Parathyroid adenoma (tissue), 2 donors: Measurements from ENCODE around the gene GARRE1.
"Not testable (repeated sequence)": the region's sequence is repeated elsewhere in the genome, so short reads cannot be mapped to it uniquely, and the experiment has no call there.

Experiments used
- H2AFZ ChIP-seq: fragments of 300-600 bp; sonication (generic); one replicate; pipeline ENCODE4 v1.7.0; 2017; ENCODE audit warnings: antibody characterized with exemption, mild to moderate bottlenecking
- H3K27ac ChIP-seq: fragments of 300-600 bp; sonication (generic); one replicate; pipeline ENCODE4 v1.7.0; 2017
- H3K27me3 ChIP-seq: fragments of 300-600 bp; sonication (generic); one replicate; pipeline ENCODE4 v1.7.0; 2017; ENCODE audit warnings: low read length; ENCODE audit not compliant: control insufficient read depth, insufficient read depth
- H3K36me3 ChIP-seq: fragments of 300-600 bp; sonication (generic); one replicate; pipeline ENCODE4 v1.7.0; 2017; ENCODE audit warnings: low read length; ENCODE audit not compliant: control insufficient read depth, insufficient read depth
- H3K4me1 ChIP-seq: fragments of 300-600 bp; sonication (generic); one replicate; pipeline ENCODE4 v1.7.0; 2017; ENCODE audit warnings: control low read depth
- H3K4me2 ChIP-seq: fragments of 300-600 bp; sonication (generic); one replicate; pipeline ENCODE4 v1.7.0; 2017; ENCODE audit warnings: low read length
- H3K4me3 ChIP-seq: fragments of 300-600 bp; sonication (generic); one replicate; pipeline ENCODE4 v1.7.0; 2017; ENCODE audit warnings: low read depth, low read length
- H3K79me2 ChIP-seq: fragments of 300-600 bp; sonication (generic); one replicate; pipeline ENCODE4 v1.7.0; 2017; ENCODE audit warnings: control low read depth
- H3K9ac ChIP-seq: fragments of 300-600 bp; sonication (generic); one replicate; pipeline ENCODE4 v1.7.0; 2017; ENCODE audit warnings: mild to moderate bottlenecking
- H3K9me3 ChIP-seq: fragments of 300-600 bp; sonication (generic); one replicate; pipeline ENCODE4 v1.7.0; 2017; ENCODE audit warnings: low read length; ENCODE audit not compliant: control insufficient read depth
- CTCF ChIP-seq: fragments of 300-600 bp; sonication (generic); IDR thresholded peaks from one replicate; pipeline ENCODE4 v1.7.0; 2017; ENCODE audit warnings: antibody characterized with exemption, mild to moderate bottlenecking
- donor health status: primary hyperparathyroidism.

GARRE1 gene

GRCh38 chr19:34241513-34242337 is 12.6 kb upstream of the GARRE1 start:
- no peaks in the 10 kb centered on the region for H3K27me3 ChIP-seq
- no peaks in the 10 kb centered on the region for H3K9me3 ChIP-seq
- H3K4me3 ChIP-seq = no peak overlapping the region
- no peaks in the 10 kb centered on the region for H3K4me1 ChIP-seq
- no peaks in the 10 kb centered on the region for H3K36me3 ChIP-seq
- no peak overlapping the region for H3K9ac ChIP-seq
- H3K79me2 ChIP-seq = no peaks in the 10 kb centered on the region
- no peak overlapping the region for H2AFZ ChIP-seq
- H3K4me2 ChIP-seq = no peak overlapping the region
- TF ChIP-seq CTCF = no peak
- no peak overlapping the region for H3K27ac ChIP-seq

GRCh38 chr19:34243138-34243875 is 11.0 kb upstream of the GARRE1 start:
- H3K36me3 ChIP-seq, H3K9me3 ChIP-seq, H3K27ac ChIP-seq, H3K79me2 ChIP-seq, H3K9ac ChIP-seq, H3K27me3 ChIP-seq, H3K4me3 ChIP-seq, H3K4me2 ChIP-seq, H2AFZ ChIP-seq, H3K4me1 ChIP-seq: not testable (repeated sequence)

- Histone ChIP-seq H3K4me3 (no peak overlapping the region), H3K9me3 (no peaks in the 10 kb centered on the region), H3K9ac (no peak overlapping the region), H3K36me3 (no peaks in the 10 kb centered on the region), H3K27ac (no peak overlapping the region), H3K4me1 (no peaks in the 10 kb centered on the region), H3K27me3 (no peaks in the 10 kb centered on the region), H2AFZ (no peak overlapping the region), H3K79me2 (no peaks in the 10 kb centered on the region), H3K4me2 (no peak overlapping the region)
- TF ChIP-seq CTCF = no peak
These were observed 10.3 kb upstream of the GARRE1 start for GRCh38 chr19:34243876-34244578.

- Histone ChIP-seq H3K4me1 (no peaks in the 10 kb centered on the region), H3K9ac (no peak overlapping the region), H3K4me2 (no peak overlapping the region), H3K79me2 (no peaks in the 10 kb centered on the region), H2AFZ (no peak overlapping the region), H3K27me3 (no peaks in the 10 kb centered on the region), H3K27ac (no peak overlapping the region), H3K36me3 (no peaks in the 10 kb centered on the region), H3K9me3 (no peaks in the 10 kb centered on the region), H3K4me3 (no peak overlapping the region)
- no peak for TF ChIP-seq CTCF
These were observed 9.6 kb upstream of the GARRE1 start for GRCh38 chr19:34244611-34245299.

GRCh38 chr19:34246340-34246739 is 8.0 kb upstream of the GARRE1 start:
- Histone ChIP-seq H2AFZ (no peak overlapping the region), H3K4me3 (no peak overlapping the region), H3K27me3 (no peaks in the 10 kb centered on the region), H3K4me2 (no peak overlapping the region), H3K9ac (no peak overlapping the region), H3K27ac (no peak overlapping the region), H3K4me1 (no peaks in the 10 kb centered on the region), H3K36me3 (no peaks in the 10 kb centered on the region), H3K9me3 (no peaks in the 10 kb centered on the region), H3K79me2 (no peaks in the 10 kb centered on the region)
- TF ChIP-seq CTCF = no peak
